Breast epithelium (tissue), 3 donors: ENCODE data around the gene BCAR1.
"Not testable (repeated sequence)": the region's sequence is repeated elsewhere in the genome, so short reads cannot be mapped to it uniquely, and the experiment has no call there.

Source experiments
- CTCF ChIP-seq, 3 donors: fragments of 450-650 bp; IDR thresholded peaks; one replicate each; pipeline ENCODE4 v1.5.1; 2016 to 2017; ENCODE audit warnings: antibody characterized with exemption in 3 of 3, mild to moderate bottlenecking in 3 of 3, moderate library complexity in 3 of 3
- POLR2A ChIP-seq: fragments of 450-650 bp; IDR thresholded peaks from one replicate; pipeline ENCODE4 v1.6.1; 2016; ENCODE audit warnings: antibody characterized with exemption, mild to moderate bottlenecking, moderate library complexity
- POLR2AphosphoS5 ChIP-seq, 3 donors: sonication (generic); formaldehyde crosslinking; IDR thresholded peaks; one replicate each; pipeline ENCODE4 v1.6.1; 2017; ENCODE audit warnings: antibody characterized with exemption in 3 of 3

GRCh38 chr16:75205961-75206748, 45.3 kb downstream of the BCAR1 start:
- TF ChIP-seq CTCF (IDR thresholded peaks at IDR 0.05); POLR2A; POLR2AphosphoS5 (IDR thresholded peaks at IDR 0.05): not testable (repeated sequence)
